Endothelial cell of umbilical vein (primary cell): Measurements from ENCODE around the gene NPM3. TPM values are rescaled to one million over a fixed set of nuclear protein-coding genes. Genes with fewer than 3 reads are reported as not detected.

ENCODE experiments used
- BruUV-seq: library from RNA; stranded (reverse); fragments of 400-500 nt; replicated peaks from 2 replicates; lab custom pipeline; 2021; lab: Mats Ljungman, UMichigan
- CTCF ChIA-PET: fragments of 300-600, 350-600 bp; sonication (Branson Sonifier 250); formaldehyde crosslinking; loops from one replicate; lab custom pipeline; 2021; ENCODE audit warnings: antibody characterized with exemption, inconsistent platforms; lab: Charles Lee
- POLR2A ChIA-PET: fragments of 300-600, 350-600 bp; sonication (Branson Sonifier 250); formaldehyde crosslinking; loops from one replicate; lab custom pipeline; 2021; ENCODE audit warnings: antibody characterized with exemption, inconsistent platforms; lab: Charles Lee
- DNase-seq: peaks from one replicate; pipeline ENCODE4 v3.0.0-alpha.2; 2011; ENCODE audit warnings: low read depth, low spot score
- FAIRE-seq: peaks from 2 replicates; lab custom pipeline; 2011; peaks lifted over from hg19 to GRCh38; lab: Jason Lieb, UNC
- H2AFZ ChIP-seq: 2 replicates; pipeline ENCODE4 v1.6.0; 2012; ENCODE audit warnings: low read depth, low read length, control low read depth, inconsistent platforms
- H3K27ac ChIP-seq: 2 replicates; pipeline ENCODE4 v1.5.1; 2011; ENCODE audit warnings: low read depth, mild to moderate bottlenecking, control low read depth, low read length, moderate library complexity; ENCODE audit not compliant: insufficient read depth
- H3K27me3 ChIP-seq, 2 experiments: 2 replicates each; pipeline versions ENCODE4 v1.6.0 to v1.6.1; 2011; ENCODE audit warnings: low read length in 2 of 2, mixed read lengths in 1 of 2; ENCODE audit not compliant: control insufficient read depth in 2 of 2, insufficient read depth in 2 of 2
- H3K36me3 ChIP-seq, 2 experiments: 2 replicates in 1 of 2; 3 replicates in 1 of 2; pipeline ENCODE4 v1.5.1; 2011; ENCODE audit warnings: low read length in 2 of 2, mild to moderate bottlenecking in 1 of 2, moderate library complexity in 1 of 2; ENCODE audit not compliant: control insufficient read depth in 2 of 2, insufficient read depth in 2 of 2; ENCODE audit errors: extremely low read depth in 1 of 2
- H3K4me1 ChIP-seq: 3 replicates; pipeline ENCODE4 v1.5.1; 2011; ENCODE audit warnings: mild to moderate bottlenecking, low read length; ENCODE audit not compliant: control insufficient read depth, insufficient read depth; ENCODE audit errors: extremely low read depth
- H3K4me2 ChIP-seq: 2 replicates; pipeline ENCODE4 v1.6.1; 2011; ENCODE audit warnings: low read length, control low read depth, mixed read lengths; ENCODE audit not compliant: insufficient read depth
- H3K4me3 ChIP-seq, 3 experiments: fragments of 200-600 bp in 1 of 3; sonication (generic), shearing (Covaris generic) in 1 of 3; replicated peaks in 1 of 3; 2 replicates each; pipeline ENCODE4 v1.5.1; 2011 to 2016; ENCODE audit warnings: control low read depth in 3 of 3, low read length in 3 of 3, mild to moderate bottlenecking in 2 of 3, inconsistent platforms in 1 of 3, low read depth in 1 of 3, moderate library complexity in 1 of 3; ENCODE audit not compliant: insufficient read depth in 1 of 3
- H3K79me2 ChIP-seq: 2 replicates; pipeline ENCODE4 v1.6.0; 2012; ENCODE audit warnings: low read length, inconsistent platforms; ENCODE audit not compliant: control insufficient read depth, insufficient read depth
- H3K9ac ChIP-seq: replicated peaks from 2 replicates; pipeline ENCODE3; 2011; ENCODE audit warnings: low read length, control low read depth; ENCODE audit not compliant: insufficient read depth; ENCODE audit errors: extremely low read depth
- H3K9me1 ChIP-seq: replicated peaks from 3 replicates; pipeline ENCODE4 v1.6.0; 2011; ENCODE audit warnings: mild to moderate bottlenecking, low read length; ENCODE audit not compliant: control insufficient read depth, insufficient read depth; ENCODE audit errors: extremely low read depth
- H3K9me3 ChIP-seq: replicated peaks from 2 replicates; pipeline ENCODE4 v1.5.1; 2012; ENCODE audit warnings: low read length, inconsistent platforms; ENCODE audit not compliant: control insufficient read depth, insufficient read depth
- H4K20me1 ChIP-seq: replicated peaks from 2 replicates; pipeline ENCODE3; 2011; ENCODE audit warnings: mild to moderate bottlenecking, low read length; ENCODE audit not compliant: control insufficient read depth, insufficient read depth; ENCODE audit errors: extremely low read depth
- CTCF ChIP-seq, 2 donors: IDR thresholded peaks; 1 replicate in 1 of 2; 2 replicates in 1 of 2; pipeline ENCODE4 v1.5.1; 2011; ENCODE audit warnings: low read length in 2 of 2, mild to moderate bottlenecking in 2 of 2, moderate library complexity in 2 of 2, control low read depth in 1 of 2, inconsistent platforms in 1 of 2, low read depth in 1 of 2; ENCODE audit not compliant: insufficient read depth in 1 of 2; ENCODE audit errors: extremely low read depth in 1 of 2
- EZH2 ChIP-seq: IDR thresholded peaks from 2 replicates; pipeline ENCODE4 v1.6.1; 2012; ENCODE audit warnings: borderline replicate concordance, low read depth, mild to moderate bottlenecking, moderate library complexity, low read length, inconsistent platforms; ENCODE audit not compliant: severe bottlenecking
- FOS ChIP-seq: IDR thresholded peaks from 2 replicates; pipeline ENCODE4 v1.6.1; 2011; ENCODE audit warnings: mild to moderate bottlenecking, low read length, moderate library complexity, borderline replicate concordance; ENCODE audit not compliant: insufficient read depth
- GATA2 ChIP-seq: IDR thresholded peaks from 2 replicates; pipeline ENCODE4 v1.7.0; 2011; ENCODE audit warnings: low read depth, mild to moderate bottlenecking, moderate library complexity, mixed read lengths, low read length; ENCODE audit not compliant: insufficient read length, insufficient read depth
- JUN ChIP-seq: IDR thresholded peaks from 2 replicates; pipeline ENCODE4 v1.6.1; 2011; ENCODE audit warnings: borderline replicate concordance, low read depth; ENCODE audit not compliant: insufficient read length, insufficient read depth
- MYC ChIP-seq: IDR thresholded peaks from one replicate; pipeline ENCODE4 v1.6.1; 2011; ENCODE audit warnings: mild to moderate bottlenecking, low read depth, low read length
- POLR2A ChIP-seq: IDR thresholded peaks from 2 replicates; pipeline ENCODE4 v1.6.1; 2012; ENCODE audit warnings: low read depth, mild to moderate bottlenecking, control low read depth, low read length
- POLR2AphosphoS5 ChIP-seq: IDR thresholded peaks from 2 replicates; pipeline ENCODE4 v1.6.1; 2012; ENCODE audit warnings: low read depth, mild to moderate bottlenecking, control low read depth, low read length, moderate library complexity; ENCODE audit not compliant: insufficient read depth
- dilution Hi-C: fragments of 300-500 bp; cut with MboI; formaldehyde crosslinking; loops from one replicate; pipeline ENCODE4 v1.15.0; 2019; ENCODE audit warnings: low sequenced_read_pairs; ENCODE audit not compliant: extremely low pct_ligation_motif_present
- intact Hi-C: fragments of 100-400 bp; cut with micrococcal nuclease; formaldehyde crosslinking; loops from one replicate; pipeline ENCODE4 v1.10.0; 2022
- polyA plus RNA-seq, 4 experiments: library from polyadenylated mRNA; depleted of rRNA in 3 of 4; stranded (reverse) in 3 of 4; unstranded in 1 of 4; fragments of >200 nt; gene quantifications; 2 replicates each; pipeline versions ENCODE4 v1.2.1 to v1.2.3, GENCODE V29; 2011 to 2012; ENCODE audit warnings: missing spikeins in 1 of 4
- total RNA-seq: library from RNA; stranded (reverse); gene quantifications from 2 replicates; pipeline ENCODE4 v1.2.3, GENCODE V29; 2021
- TF ChIP-seq, protein P1 (sequence below): IDR thresholded peaks from 2 replicates; pipeline ENCODE4 v1.6.1; 2011; ENCODE audit not compliant: insufficient read depth, insufficient read length

The NPM3 gene
- total and polyA plus RNA-seq, 2 donors (not counting 3 experiments of a cell fraction or from before 2014, with no cell fraction given): 55.4 to 71.3 TPM

GRCh38 chr10:101752241-101752640, 31.0 kb downstream of the NPM3 start:
- Histone ChIP-seq H2AFZ (no peak overlapping the region), H3K79me2 (no peaks in the 10 kb centered on the region), H3K9me1 (no peaks in the 10 kb centered on the region), H4K20me1 (no peaks in the 10 kb centered on the region), H3K36me3 (no peaks in the 10 kb centered on the region), H3K9ac (no peak overlapping the region), H3K9me3 (no peaks in the 10 kb centered on the region), H3K27me3 (peaks cover 6 to 15% of the 10 kb centered on the region in 2 experiments), H3K4me1 (no peaks in the 10 kb centered on the region), H3K4me2 (no peak overlapping the region), H3K27ac (no peak overlapping the region), H3K4me3 (no peak overlapping the region)
- no TSS peak for BruUV-seq
- no peak for DNase-seq
- intact Hi-C loops: no loop called here
- POLR2A ChIA-PET: no interaction called here
- no peak for FAIRE-seq
- dilution Hi-C loops: no loop called here
- CTCF ChIA-PET: interaction anchor here (0.6 to 2.3 kb wide), 4 partner anchors 11 to 240 kb away, joined by 3 to 7 read pairs (median 4); no protein-coding TSS in a partner anchor
- no peak for TF ChIP-seq MYC
- no peak for TF ChIP-seq GATA2
- TF ChIP-seq FOS: no peak
- TF ChIP-seq CTCF (IDR thresholded peaks at IDR 0.05; ENCODE audit: extremely low read depth in 1 of 2, insufficient read depth in 1 of 2, low read depth in 1 of 2, low read length in 2 of 2): no peak
- TF ChIP-seq, protein P1, sequence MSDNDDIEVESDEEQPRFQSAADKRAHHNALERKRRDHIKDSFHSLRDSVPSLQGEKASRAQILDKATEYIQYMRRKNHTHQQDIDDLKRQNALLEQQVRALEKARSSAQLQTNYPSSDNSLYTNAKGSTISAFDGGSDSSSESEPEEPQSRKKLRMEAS: no peak
- no peak for TF ChIP-seq EZH2
- TF ChIP-seq JUN: no peak
- TF ChIP-seq POLR2A: no peak
- TF ChIP-seq POLR2AphosphoS5: no peak
